ENCODE data around the gene SKI.
"Not testable (repeated sequence)": the region's sequence is repeated elsewhere in the genome, so short reads cannot be mapped to it uniquely, and the experiment has no call there.

Gene SKI

DNA sequence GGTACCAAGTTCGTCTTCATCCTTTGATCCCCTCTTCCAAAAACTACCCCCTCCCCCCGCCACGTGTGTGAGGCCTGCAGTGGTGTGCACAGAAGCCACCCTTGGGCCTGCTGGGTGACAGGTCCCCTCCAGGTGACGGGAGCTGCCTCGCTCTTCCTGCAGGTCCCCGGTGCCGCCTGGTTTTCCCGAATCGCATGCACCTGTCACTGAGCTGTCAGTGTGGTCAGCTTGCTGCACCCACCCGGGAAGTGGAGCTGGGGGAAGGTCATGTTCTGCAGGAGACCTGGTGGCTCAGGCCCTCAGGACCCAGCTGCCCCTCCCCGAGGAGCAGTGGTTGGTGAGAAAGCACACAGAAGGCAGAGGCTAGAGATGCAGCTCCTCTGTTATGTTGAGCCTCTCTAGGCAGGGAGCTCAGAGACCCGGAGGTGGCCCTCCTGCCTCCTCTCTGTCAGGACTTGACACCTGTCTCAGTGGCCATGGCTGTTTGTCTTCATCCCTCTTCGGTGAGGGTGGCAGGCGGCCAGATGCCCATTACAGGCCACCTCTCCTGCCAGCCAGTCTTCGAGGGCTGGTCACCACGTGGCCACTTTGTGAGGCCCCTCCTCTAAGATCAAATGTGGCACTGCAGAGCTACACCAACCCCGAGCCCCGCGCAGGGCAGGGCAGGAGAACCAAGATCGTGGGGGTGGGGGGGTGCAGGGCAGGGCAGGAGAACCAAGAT, 60.9 kb downstream of the SKI start:
- FAIRE-seq (no peak), DNase-seq (ENCODE audit: insufficient read length, low spot score) (no peak)

DNA sequence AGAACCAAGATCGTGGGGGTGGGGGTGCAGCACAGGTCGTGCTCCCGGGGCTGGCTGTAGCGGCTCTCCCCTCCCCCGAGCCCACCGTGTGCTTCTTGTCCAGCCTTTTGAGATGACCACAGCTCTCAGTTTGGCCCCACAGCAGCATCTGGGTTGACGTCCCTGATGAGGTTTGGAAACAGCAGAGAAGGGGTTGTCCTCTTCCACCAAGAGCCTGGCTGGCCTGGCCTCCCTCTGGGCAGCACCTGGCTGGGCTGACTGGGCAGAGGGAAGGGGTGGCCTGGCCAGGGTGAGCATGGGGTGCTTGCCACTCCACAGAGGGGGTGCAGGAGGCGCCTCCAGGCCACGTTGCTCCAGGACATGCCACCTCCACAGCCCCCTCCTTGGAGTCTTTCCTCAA, 61.5 kb downstream of the SKI start:
- FAIRE-seq (no peak), DNase-seq (ENCODE audit: insufficient read length, low spot score) (no peak)

DNA sequence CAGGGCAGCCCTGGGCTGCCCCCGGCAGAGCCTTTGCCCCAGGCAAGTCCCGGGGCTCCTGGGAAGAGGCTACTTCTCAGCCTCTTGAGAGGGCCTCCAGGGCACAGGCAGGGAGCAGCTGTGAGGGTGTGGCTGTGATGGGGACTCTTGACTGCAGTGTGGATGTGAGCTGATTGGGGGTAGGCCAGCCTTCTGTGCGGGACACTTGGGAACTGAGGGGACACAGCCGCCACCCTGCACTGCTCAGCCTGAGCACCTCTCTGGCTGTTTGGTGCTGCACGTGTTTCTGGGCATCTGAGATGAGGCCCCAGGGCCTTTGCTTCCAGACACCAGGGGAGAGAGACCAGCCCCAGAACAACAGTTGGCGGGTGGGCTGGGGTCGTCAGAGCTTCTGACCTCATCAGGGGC, 62.1 kb downstream of the SKI start:
- DNase-seq (ENCODE audit: insufficient read length, low spot score) (no peak), FAIRE-seq (no peak)

DNA sequence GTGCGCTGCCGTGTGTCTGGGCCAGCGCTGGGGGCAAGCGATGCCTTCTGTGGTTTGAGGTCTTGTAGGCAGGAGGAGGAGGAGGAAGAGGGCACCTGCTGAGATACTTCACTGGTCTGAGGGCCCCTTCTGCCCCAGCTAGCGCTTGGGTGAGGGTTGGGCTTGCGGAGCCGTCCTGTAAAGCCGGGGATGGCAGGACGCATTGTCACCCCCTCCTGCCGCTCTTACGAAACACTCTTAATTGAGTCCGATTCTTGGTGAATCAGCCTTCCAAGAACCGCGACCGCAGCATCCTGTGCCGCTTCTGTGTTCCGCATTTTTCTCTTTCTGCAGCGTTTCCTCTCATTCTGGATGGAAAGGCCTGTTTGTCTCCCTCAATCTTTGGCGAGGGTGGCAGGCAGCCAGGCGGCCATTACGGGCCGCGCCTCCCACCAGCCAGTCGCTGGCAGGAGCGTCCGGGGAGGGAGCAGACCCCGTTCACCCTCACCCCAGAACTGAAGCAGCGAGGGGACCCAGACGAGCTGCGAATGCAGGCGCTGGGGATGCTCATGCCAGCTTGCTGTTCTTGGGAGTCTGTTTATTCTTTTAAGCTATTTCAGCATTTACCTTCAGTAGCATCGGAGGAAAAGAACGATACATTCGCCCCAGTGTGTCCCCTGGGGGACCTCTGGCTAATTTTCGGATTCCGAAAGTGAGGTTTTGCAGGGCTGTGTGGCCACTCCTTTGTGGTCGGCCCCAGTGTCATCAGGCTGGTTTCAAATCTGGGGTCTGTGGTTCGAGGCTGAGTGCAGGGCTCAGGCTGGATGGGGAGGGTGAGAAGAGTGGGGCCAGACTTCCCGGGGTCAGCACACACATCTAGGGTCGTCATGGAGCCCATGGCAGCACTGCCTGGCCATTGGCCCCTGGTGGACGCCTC, 62.7 kb downstream of the SKI start:
- peak; percentile 62 for FAIRE-seq
- DNase-seq (ENCODE audit: insufficient read length, low spot score): peak; percentile 69

DNA sequence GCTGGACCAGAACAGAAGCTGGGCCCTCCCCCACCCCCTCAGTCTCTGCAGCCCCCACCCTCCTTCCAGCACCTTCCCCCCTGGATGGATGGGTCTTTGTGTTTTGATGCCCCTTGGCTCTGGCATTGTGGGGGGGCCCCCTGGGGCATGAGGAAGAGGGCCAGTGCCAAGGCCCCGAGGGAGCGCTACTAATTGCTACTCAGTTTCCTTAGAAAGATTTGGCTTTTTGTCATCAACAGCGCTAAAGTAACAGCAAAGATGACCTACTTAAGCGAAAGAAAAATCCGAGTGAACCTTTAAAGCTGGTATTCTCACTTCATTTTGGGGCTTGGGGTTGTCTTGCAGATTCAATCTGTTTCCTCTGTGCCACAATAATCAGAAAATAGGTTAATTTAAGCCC, 63.5 kb downstream of the SKI start:
- FAIRE-seq: no peak
- DNase-seq (ENCODE audit: insufficient read length, low spot score): no peak

DNA sequence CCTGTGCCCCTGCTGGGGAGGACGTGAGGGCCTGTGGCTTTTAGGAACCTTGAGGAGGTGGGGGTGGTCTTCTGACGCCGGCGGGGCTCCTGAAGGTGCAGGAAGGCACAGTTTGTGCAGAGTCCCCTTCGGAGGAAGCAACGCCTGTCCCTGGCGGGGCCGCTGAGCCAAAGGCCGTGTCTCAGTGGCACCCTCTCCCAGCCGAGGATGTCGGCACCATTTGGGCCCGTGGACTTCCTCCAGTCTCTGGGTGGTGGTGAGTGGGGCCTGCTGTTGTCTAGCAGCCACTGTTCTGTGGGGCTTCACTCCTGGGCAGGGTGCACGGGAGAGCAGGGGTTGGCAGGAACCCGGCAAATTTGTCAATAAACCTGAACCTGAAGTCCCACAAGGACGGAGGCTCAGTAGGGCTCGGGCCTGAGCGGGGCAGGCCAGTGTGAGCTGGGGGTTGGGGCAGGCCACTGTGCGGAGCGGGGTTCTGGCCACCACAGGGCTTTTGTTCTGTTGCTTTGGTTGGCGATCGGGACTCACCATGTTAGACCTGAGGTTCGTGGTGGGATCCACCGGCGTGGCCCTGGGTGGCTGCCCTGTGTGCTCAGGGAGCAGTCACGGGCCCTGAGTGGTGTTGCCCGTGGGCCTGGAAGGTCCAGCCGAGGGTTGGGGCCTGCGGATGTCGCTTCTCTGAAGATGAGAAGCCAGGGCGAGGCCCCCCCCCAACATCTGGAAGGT, 64.8 kb downstream of the SKI start:
- no peak for FAIRE-seq
- no peak for DNase-seq (ENCODE audit: insufficient read length, low spot score)

DNA sequence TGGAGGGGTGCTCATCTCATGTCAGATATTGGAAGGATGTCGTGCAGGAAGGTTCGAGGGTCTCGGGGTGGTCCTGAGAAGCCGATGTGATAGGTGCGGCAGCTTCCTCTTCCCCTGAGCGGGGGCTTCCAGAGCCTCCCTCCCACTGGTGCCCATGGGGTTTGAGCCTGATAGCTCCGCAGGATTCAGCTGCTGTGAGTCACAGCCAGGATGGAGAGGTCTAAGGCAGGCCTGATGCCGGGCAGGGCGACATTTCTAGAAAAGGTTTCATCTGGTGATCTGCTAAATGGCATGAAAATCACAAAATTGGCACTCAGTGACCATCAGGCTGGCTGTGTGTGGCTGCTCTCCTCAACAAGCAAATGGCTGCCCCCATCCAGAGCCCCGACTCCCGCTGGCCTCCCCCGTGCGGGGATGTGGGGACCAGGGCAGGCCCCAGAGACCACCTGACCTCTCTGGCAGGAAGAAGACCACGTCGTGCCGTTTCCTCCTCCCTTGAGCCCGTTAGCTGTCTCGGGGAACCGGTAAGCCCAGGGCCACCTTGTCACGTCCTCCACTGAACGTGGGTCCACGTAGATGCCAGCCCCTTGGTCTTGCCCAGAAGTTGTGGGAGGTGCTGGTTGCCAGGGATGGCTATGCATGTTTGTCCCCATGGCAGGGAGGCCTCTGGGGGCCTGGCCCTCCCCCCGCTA, 66.1 kb downstream of the SKI start:
- no peak for FAIRE-seq

DNA sequence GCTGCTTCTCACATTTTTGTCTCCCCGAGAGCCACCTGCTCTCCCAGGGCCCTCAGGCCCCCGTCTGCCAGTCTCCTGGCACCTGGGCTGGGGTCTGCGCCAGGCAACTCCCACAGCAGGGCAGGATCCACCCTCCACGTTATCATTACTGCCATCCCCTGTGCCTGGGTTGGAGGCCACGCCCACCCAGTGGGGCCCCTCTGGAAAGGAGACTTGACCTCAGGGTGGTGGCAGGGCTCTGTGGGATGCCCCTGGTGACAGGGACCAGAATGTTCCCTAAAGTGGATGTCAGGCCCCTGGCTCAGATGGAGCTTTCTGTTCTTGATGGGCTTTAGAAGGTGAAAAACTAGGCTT, 66.6 kb downstream of the SKI start:
- DNase-seq (ENCODE audit: insufficient read length, low spot score) (no peak), FAIRE-seq (no peak)

More for the DNA sequence above, 66.1 kb downstream of the SKI start:
- DNase-seq (ENCODE audit: insufficient read length, low spot score): no peak

DNA sequence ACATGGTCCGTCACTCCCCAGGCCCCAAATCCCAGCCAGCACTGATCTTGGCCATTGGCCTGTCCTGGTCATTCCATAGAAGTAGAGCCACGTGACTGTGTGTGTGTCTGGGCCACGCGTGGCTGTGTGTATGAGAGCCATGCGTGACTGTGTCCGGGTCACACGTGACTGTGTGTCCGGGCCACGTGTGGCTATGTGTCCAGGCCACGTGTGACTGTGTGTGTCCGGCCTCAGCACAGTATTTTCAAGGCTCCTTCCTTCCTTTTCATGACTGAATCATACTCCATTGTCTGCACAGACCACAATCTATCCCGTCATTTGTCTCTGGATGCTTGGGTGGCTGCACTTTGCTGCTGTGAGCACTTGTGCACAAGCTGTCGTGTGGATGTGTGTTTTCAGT, 67.4 kb downstream of the SKI start:
- peak; percentile 46 for FAIRE-seq
- no peak for DNase-seq (ENCODE audit: insufficient read length, low spot score)

DNA sequence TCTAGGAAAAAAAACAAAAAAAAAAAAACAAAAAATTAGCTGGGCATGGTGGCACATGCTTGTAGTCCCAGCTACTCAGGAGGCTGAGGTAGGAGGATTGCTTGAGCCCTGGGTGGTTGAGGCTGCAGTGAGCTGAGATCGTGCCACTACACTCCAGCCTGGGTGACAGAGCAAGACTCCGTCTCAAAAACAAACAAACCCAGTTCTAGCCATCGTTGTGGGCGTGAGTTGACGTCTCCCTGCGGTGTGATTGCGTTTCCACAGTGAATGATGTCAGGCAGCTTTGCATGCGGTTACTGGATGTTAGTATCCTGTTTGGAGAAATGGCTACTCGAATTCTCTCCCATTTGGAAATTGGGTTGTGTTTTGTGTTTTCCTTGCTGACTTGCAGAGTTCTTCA, 68.1 kb downstream of the SKI start:
- FAIRE-seq: not testable (repeated sequence)

DNA sequence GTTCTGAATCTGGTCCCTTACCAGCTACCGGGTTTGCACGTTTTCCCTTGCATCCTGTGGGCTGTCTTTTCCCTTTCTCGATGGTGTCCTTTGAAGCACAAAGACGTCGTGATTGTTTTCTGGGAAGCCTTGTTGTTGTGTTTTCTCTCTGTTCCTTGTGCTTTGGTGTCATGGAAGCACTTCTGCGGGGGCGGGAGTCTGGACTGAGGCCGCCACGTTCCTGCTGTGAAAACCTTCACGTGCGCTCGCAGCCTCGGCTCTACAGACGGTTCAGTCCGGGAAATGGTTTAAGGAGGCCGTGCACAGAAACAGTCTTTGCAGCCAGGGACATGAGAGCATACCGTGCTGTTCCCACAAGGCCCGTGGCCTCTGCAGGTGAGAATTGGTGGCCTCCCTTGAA, 68.5 kb downstream of the SKI start:
- DNase-seq (ENCODE audit: insufficient read length, low spot score) (no peak), FAIRE-seq (no peak)

More for the DNA sequence above, 68.1 kb downstream of the SKI start:
- DNase-seq (ENCODE audit: insufficient read length, low spot score): not testable (repeated sequence)

DNA sequence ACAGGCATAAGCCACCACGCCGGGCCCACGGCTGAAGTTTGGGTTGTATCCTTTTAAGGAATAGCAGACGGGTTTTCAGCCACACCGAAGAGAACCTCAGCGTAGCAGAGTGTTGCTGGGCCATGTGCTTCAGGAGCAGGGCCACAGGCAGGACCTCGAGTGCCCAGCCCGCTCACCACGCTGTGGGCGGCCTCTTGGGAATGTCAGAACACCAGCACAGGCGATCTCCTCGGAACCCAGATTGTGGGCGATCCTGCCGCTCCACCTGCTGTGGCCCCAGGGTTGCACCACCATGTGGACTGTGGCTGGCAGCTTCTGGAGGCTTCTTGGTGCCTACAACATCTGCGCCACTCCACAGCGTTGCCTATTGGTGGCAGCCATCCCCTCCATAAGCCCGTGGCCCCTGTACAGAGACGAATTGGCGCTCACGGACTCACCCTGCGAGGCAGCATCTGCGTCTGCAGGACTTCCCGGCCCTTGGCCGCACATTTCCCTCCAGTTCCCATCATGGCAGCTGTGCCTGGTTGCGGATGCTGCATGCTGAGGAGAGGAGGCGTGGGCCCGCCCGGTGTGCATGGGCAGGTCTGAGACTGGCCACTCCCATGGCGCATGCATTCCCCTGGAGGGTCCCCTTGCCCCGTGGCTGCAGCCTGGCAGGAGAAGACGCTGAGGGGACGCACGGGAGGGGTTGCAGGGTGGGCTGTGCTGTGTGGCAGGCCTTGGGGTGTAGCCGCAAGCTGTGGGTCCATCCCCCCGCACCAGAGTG, 69.3 kb downstream of the SKI start:
- DNase-seq (ENCODE audit: insufficient read length, low spot score): no peak
- FAIRE-seq: no peak

DNA sequence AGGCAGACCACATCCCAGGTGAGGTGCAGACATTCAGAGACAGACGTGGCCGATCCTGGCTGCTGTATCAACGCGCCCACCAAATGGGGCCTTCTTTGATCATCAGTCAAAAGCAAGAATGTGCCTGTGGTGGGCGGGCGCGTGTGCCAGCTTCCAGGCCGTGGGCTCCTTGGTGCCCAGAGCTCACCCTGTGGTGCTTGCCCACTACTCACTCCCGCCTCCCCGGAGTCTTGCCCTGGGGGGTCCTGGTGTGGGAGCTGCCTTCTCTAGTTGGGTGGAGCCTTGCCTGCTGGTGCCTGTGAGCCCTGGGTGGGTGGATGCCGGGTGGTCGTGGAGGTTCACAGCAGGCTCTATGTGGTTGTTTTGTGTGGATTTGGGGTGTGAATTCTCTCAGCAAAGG, 70.6 kb downstream of the SKI start:
- no peak for DNase-seq (ENCODE audit: insufficient read length, low spot score)
- no peak for FAIRE-seq

DNA sequence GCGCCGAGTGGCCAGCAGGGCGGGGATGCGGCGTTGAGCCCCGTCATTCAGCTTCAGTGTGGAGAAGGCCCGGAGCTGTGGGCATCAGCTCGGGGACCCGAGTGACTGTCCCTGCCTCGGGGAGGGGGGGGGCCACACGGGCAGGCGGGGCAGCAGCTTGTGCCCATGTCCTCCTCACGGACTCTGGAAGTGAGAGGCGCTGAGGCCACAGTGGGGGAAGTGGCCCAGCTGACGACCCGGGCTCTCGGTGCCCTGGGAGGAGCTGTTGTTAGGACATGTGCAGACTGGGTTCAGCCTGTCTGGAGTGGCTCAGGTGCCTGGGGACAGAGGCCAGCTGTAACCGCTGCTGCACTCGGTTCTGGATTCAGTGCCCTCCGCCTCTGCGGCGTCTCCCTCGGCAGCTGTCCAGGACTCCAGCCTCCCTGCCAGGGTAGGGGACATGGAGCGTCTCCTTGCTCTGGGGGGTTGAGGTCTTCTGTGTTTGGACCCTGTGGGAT, 71.1 kb downstream of the SKI start:
- FAIRE-seq (no peak), DNase-seq (ENCODE audit: insufficient read length, low spot score) (no peak)

DNA sequence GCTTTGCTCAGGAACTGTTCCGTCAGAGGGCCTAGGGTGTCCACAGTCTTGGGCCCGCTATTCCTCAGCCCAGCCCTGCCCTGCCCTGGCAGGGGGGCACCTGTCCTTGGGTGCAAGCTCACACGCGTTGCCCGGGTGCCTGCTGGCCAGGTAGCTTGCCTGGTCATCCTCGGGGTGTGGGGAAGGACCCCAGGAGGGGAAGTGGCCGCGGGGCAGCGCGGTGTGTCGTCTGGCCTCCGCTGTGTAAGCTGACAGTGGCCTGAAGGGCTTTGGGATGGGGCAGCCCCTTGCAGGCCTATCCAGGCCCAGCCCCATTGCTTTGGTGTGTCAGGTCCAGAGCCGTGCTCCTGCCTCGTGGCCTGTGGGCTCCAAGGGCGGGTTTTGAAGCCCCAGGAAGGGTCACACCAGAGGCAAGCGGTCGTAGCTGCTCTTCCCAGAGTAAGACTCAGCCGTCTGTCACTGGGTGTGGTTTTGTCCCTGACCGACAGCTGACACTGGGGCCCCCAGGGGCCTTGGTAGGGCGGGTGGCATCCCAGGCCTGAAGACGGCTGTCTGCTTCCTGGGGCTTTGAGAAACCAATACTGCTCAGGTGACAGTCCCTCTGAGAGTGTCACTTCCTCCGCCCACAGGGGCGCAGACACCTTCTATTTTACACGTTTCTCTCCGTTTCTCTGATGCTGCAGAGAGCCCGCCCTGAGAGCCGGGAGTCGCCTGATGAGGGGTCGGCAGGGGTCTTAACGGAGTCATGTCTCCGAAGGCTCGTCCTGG, 72.1 kb downstream of the SKI start:
- FAIRE-seq: no peak
- DNase-seq (ENCODE audit: insufficient read length, low spot score): no peak

DNA sequence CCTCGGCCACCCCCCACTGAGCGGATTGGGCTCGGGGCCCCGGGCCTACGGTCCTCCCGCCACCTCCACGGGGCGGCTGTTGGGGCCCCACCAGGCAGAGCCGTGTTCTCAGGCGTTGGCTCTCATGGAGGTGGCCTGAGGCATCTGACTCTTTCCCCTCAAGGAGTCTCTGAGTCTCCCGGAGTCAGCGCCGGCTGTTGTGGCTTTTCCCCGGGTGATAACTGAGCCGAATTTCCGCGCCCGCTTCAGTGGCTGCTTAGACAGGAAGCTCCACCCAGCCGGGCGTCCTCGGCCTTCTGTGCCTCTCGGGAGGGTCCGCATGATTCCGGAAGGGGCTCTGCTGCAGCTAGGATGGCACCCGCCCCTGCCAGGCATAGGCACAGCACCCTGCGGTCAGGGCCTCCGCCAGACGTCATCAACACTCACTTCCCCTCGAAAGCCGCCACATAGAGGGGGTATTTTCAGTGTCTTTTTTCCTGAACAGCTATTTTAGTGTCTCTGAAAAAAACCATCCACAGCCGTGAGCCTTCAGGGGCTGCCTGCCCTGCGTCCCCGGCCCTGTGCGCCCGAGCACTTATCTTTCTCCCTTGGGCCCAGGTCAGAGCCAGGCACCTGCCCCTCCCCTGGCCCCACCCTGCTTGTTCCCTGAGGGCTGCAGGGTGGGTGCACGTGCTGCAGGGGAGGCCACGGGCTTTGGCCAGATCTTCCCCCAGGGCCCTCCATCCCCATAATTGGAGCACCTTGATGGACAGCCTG, 72.9 kb downstream of the SKI start:
- DNase-seq (ENCODE audit: insufficient read length, low spot score) (no peak), FAIRE-seq (no peak)

DNA sequence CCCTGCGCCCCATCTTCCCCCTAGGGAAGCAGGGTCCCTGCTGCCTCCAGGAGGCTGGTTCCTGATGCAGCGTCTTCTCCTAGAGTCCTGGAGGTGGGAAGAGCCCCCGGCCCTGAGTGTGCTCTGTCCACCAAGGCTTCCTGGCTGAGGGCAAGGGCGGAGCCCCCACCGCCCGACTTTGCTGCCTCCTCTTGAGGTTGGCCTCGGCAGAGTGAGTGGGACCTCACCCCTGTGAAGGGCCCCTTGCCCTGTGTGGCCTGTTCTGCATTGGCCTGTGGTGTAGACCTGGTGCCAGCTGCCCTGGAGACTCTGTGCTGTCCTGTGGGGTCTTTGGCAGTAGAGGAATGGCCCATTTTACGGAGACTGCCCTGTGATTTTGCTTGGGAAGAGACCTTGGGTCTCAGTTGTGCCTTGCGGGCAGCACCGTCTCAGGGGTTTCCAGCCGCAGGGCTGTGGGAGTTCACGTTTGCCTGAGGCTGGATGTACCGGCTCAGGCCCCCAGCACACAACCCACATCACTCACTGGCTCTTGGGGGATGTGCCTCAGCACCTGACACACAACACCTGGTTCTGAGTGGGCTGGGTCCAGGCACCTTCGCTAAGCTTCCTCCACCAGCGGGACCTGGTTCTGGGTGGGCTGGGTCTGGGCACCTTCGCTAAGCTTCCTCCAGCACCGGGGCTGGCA, 73.6 kb downstream of the SKI start:
- DNase-seq (ENCODE audit: insufficient read length, low spot score) (no peak), FAIRE-seq (no peak)
